Ascending aorta (tissue), 2 donors: ENCODE measurements around the gene TEK. TPM values are rescaled to one million over a fixed set of nuclear protein-coding genes. Genes with fewer than 3 reads are reported as not detected.
A peak's percentile ranks its signal among the peaks of the same experiment; 100 is the strongest.

ENCODE experiments used
- DNase-seq, 2 donors: peaks; one replicate each; pipeline ENCODE4 v3.0.0-alpha.2; 2019; ENCODE audit warnings: low spot score in 2 of 2
- H3K27ac ChIP-seq, 2 donors: fragments of 200-600 bp; sonication (generic); one replicate each; pipeline ENCODE4 v1.5.1; 2016 to 2017; ENCODE audit warnings: mild to moderate bottlenecking in 1 of 2
- H3K27me3 ChIP-seq: fragments of 200-600 bp; sonication (generic); one replicate; pipeline ENCODE4 v1.5.1; 2017
- H3K36me3 ChIP-seq, 2 donors: fragments of 200-600 bp; sonication (generic); one replicate each; pipeline ENCODE4 v1.5.1; 2016
- H3K4me1 ChIP-seq, 2 donors: fragments of 200-600 bp; sonication (generic); one replicate each; pipeline ENCODE4 v1.5.1; 2016 to 2017; ENCODE audit warnings: mild to moderate bottlenecking in 1 of 2
- H3K4me3 ChIP-seq, 2 donors: fragments of 200-600 bp; sonication (generic); one replicate each; pipeline ENCODE4 v1.5.1; 2016 to 2017; ENCODE audit warnings: mild to moderate bottlenecking in 1 of 2
- H3K9me3 ChIP-seq, 2 donors: fragments of 200-600 bp; sonication (generic); one replicate each; pipeline ENCODE4 v1.5.1; 2016
- CTCF ChIP-seq, 3 experiments: fragments of 200-600 bp in 2 of 3; fragments of 450-650 bp in 1 of 3; sonication (generic) in 2 of 3; IDR thresholded peaks; one replicate each; pipeline ENCODE4 v1.5.1; 2016 to 2019; ENCODE audit warnings: antibody characterized with exemption in 3 of 3, mild to moderate bottlenecking in 1 of 3, moderate library complexity in 1 of 3
- intact Hi-C: fragments of 100-400 bp; cut with DNase I; formaldehyde crosslinking; loops from one replicate; pipeline ENCODE4 v1.15.1; 2023
- total RNA-seq: library from RNA; depleted of rRNA; stranded (reverse); fragments of >200 nt; gene quantifications from one replicate; pipeline ENCODE4 v1.1.0, GENCODE V29; 2016

TEK gene
- total RNA-seq, 1 donor from 2014 or later = 31.8 TPM

GRCh38 chr9:27109621-27110020, 596 bp downstream of the TEK start:
- intact Hi-C loops = no loop called here
- TF ChIP-seq CTCF (IDR thresholded peaks at IDR 0.05) = no peak
- Histone ChIP-seq H3K27me3 (no peaks in the 10 kb centered on the region), H3K36me3 (no peaks in the 10 kb centered on the region), H3K4me3 (peak overlapping the region in 1 of 2 donors; percentile 36), H3K27ac (no peak overlapping the region), H3K9me3 (no peaks in the 10 kb centered on the region), H3K4me1 (no peaks in the 10 kb centered on the region)
- no peak for DNase-seq

GRCh38 chr9:27110181-27110580, 1.2 kb downstream of the TEK start:
- no peaks in the 10 kb centered on the region for H3K9me3 ChIP-seq
- H3K36me3 ChIP-seq = no peaks in the 10 kb centered on the region
- DNase-seq = no peak
- no peaks in the 10 kb centered on the region for H3K27me3 ChIP-seq
- peak overlapping the region in 1 of 2 donors; percentile 4 for H3K27ac ChIP-seq
- no peaks in the 10 kb centered on the region for H3K4me1 ChIP-seq
- TF ChIP-seq CTCF (IDR thresholded peaks at IDR 0.05) = no peak
- intact Hi-C loops = no loop called here
- no peak overlapping the region for H3K4me3 ChIP-seq

GRCh38 chr9:27112235-27112634, 3.2 kb downstream of the TEK start:
- DNase-seq = no peak
- H3K36me3 ChIP-seq = no peaks in the 10 kb centered on the region
- no peaks in the 10 kb centered on the region for H3K27me3 ChIP-seq
- no peaks in the 10 kb centered on the region for H3K9me3 ChIP-seq
- H3K4me3 ChIP-seq = no peak overlapping the region
- H3K27ac ChIP-seq = no peak overlapping the region
- H3K4me1 ChIP-seq = no peaks in the 10 kb centered on the region
- TF ChIP-seq CTCF (IDR thresholded peaks at IDR 0.05) = no peak
- intact Hi-C loops = no loop called here

GRCh38 chr9:27117489-27118135, 8.6 kb downstream of the TEK start:
- peak in 1 of 2 donors; percentile 74 for DNase-seq
- peak overlapping the region in 1 of 2 donors; percentile 5 for H3K27ac ChIP-seq

GRCh38 chr9:27118916-27119315, 9.9 kb downstream of the TEK start:
- Histone ChIP-seq H3K4me3 (no peak overlapping the region), H3K9me3 (no peaks in the 10 kb centered on the region), H3K36me3 (no peaks in the 10 kb centered on the region), H3K4me1 (no peaks in the 10 kb centered on the region), H3K27me3 (no peaks in the 10 kb centered on the region), H3K27ac (no peak overlapping the region)
- intact Hi-C loops = no loop called here
- TF ChIP-seq CTCF (IDR thresholded peaks at IDR 0.05) = no peak
- no peak for DNase-seq

More at GRCh38 chr9:27117489-27118135, 8.6 kb downstream of the TEK start:
- Histone ChIP-seq H3K9me3 (no peaks in the 10 kb centered on the region), H3K4me3 (no peak overlapping the region), H3K4me1 (no peaks in the 10 kb centered on the region), H3K27me3 (no peaks in the 10 kb centered on the region), H3K36me3 (no peaks in the 10 kb centered on the region)
- intact Hi-C loops = no loop called here
- TF ChIP-seq CTCF (IDR thresholded peaks at IDR 0.05) = no peak

- no peak for DNase-seq
- intact Hi-C loops = no loop called here
- TF ChIP-seq CTCF (IDR thresholded peaks at IDR 0.05) = no peak
- Histone ChIP-seq H3K27ac (no peak overlapping the region), H3K27me3 (no peaks in the 10 kb centered on the region), H3K4me3 (no peak overlapping the region), H3K9me3 (no peaks in the 10 kb centered on the region), H3K36me3 (no peaks in the 10 kb centered on the region), H3K4me1 (no peaks in the 10 kb centered on the region)
Measured at GRCh38 chr9:27124151-27124550, 15.1 kb downstream of the TEK start.
